HepG2 (cell line): ENCODE results near the gene BUD23. TPM values are rescaled to one million over a fixed set of nuclear protein-coding genes. Genes with fewer than 3 reads are reported as not detected.

ENCODE experiments used
- CHD2 ChIP-seq: IDR thresholded peaks from 2 replicates; pipeline ENCODE4 v1.6.1; 2011; ENCODE audit warnings: low read depth, low read length, improper control_type of control experiment
- FOSL2 ChIP-seq: sonication (generic); formaldehyde crosslinking; IDR thresholded peaks from 2 replicates; pipeline ENCODE4 v1.4.0; 2020; ENCODE audit warnings: missing genetic modification reagents
- FOXA3 ChIP-seq: IDR thresholded peaks from 2 replicates; pipeline ENCODE4 v1.6.1; 2016; ENCODE audit warnings: missing genetic modification reagents, missing compliant biosample characterization
- MEIS1 ChIP-seq: sonication (generic); formaldehyde crosslinking; IDR thresholded peaks from 2 replicates; pipeline ENCODE4 v1.9.0; 2021; ENCODE audit warnings: mild to moderate bottlenecking, missing genetic modification reagents, moderate library complexity, borderline replicate concordance
- MTA1 ChIP-seq: sonication (generic); formaldehyde crosslinking; IDR thresholded peaks from 2 replicates; pipeline ENCODE4 v1.4.0; 2020; ENCODE audit warnings: missing genetic modification reagents, mild to moderate bottlenecking, borderline replicate concordance
- NONO ChIP-seq, 2 experiments: fragments of 450-650 bp in 1 of 2; sonication (generic) in 1 of 2; formaldehyde crosslinking in 1 of 2; IDR thresholded peaks in 1 of 2; conservative IDR thresholded peaks in 1 of 2; 2 replicates each; pipeline versions ENCODE4 v1.6.1 to v1.8.0; 2017 to 2022; ENCODE audit warnings: mild to moderate bottlenecking in 1 of 2, missing genetic modification reagents in 1 of 2, moderate library complexity in 1 of 2
- NR2C2 ChIP-seq: sonication (generic); formaldehyde crosslinking; IDR thresholded peaks from 2 replicates; pipeline ENCODE4 v1.4.0; 2020; ENCODE audit warnings: missing genetic modification reagents, mild to moderate bottlenecking, moderate library complexity, borderline replicate concordance
- PAWR ChIP-seq: sonication (generic); formaldehyde crosslinking; IDR thresholded peaks from 2 replicates; pipeline ENCODE4 v1.4.0; 2020; ENCODE audit warnings: missing genetic modification reagents, mild to moderate bottlenecking, borderline replicate concordance
- REL ChIP-seq: sonication (generic); formaldehyde crosslinking; conservative IDR thresholded peaks from 2 replicates; pipeline ENCODE4 v1.8.0; 2022; ENCODE audit warnings: mild to moderate bottlenecking, missing genetic modification reagents, moderate library complexity
- ZNF124 ChIP-seq: sonication (generic); formaldehyde crosslinking; IDR thresholded peaks from 2 replicates; pipeline ENCODE4 v1.4.0; 2020; ENCODE audit warnings: missing genetic modification reagents
- ZNF20 ChIP-seq: sonication (generic); formaldehyde crosslinking; IDR thresholded peaks from 2 replicates; pipeline ENCODE4 v1.4.0; 2020; ENCODE audit warnings: mild to moderate bottlenecking, moderate library complexity, missing genetic modification reagents
- ZNF326 ChIP-seq: sonication (generic); formaldehyde crosslinking; IDR thresholded peaks from 2 replicates; pipeline ENCODE4 v1.4.0; 2020; ENCODE audit warnings: missing genetic modification reagents, borderline replicate concordance
- ZNF329 ChIP-seq: sonication (generic); formaldehyde crosslinking; IDR thresholded peaks from 2 replicates; pipeline ENCODE4 v1.9.0; 2021; ENCODE audit warnings: low read depth, mild to moderate bottlenecking, missing genetic modification reagents
- ZNF878 ChIP-seq: sonication (generic); formaldehyde crosslinking; IDR thresholded peaks from 2 replicates; pipeline ENCODE4 v1.8.1; 2023; ENCODE audit warnings: mild to moderate bottlenecking, missing genetic modification reagents, moderate library complexity
- polyA plus RNA-seq, 8 experiments: library from polyadenylated mRNA; depleted of rRNA in 3 of 8; stranded (reverse) in 7 of 8; unstranded in 1 of 8; fragments of >200 nt; fragmentation: Illumina TruSeq in 4 of 8; extraction: Trizol in 4 of 8; gene quantifications; 2 replicates each; pipeline versions ENCODE4 v1.2.1 to v1.2.3, GENCODE V29; 2011 to 2016; ENCODE audit warnings: low read depth in 4 of 8, missing spikeins in 1 of 8, mixed read lengths in 1 of 8; ENCODE audit not compliant: insufficient read depth in 1 of 8
- total RNA-seq, 5 experiments: library from RNA; depleted of rRNA; stranded (reverse); fragments of >200 nt; fragmentation: Illumina TruSeq; extraction: Trizol; gene quantifications; 2 replicates each; pipeline ENCODE4 v1.2.3, GENCODE V29; 2016; ENCODE audit warnings: low read depth in 1 of 5
- TF ChIP-seq, protein P1 (sequence below): sonication (generic); formaldehyde crosslinking; IDR thresholded peaks from 2 replicates; pipeline ENCODE4 v1.4.0; 2020; ENCODE audit warnings: missing genetic modification reagents
- TF ChIP-seq, protein P2 (sequence below): sonication (generic); formaldehyde crosslinking; IDR thresholded peaks from 2 replicates; pipeline ENCODE4 v1.8.1; 2023; ENCODE audit warnings: mild to moderate bottlenecking, moderate library complexity, missing genetic modification reagents
- TF ChIP-seq, protein P3 (sequence below): sonication (generic); formaldehyde crosslinking; IDR thresholded peaks from 2 replicates; pipeline ENCODE4 v1.5.0; 2020; ENCODE audit warnings: mild to moderate bottlenecking, missing genetic modification reagents
- TF ChIP-seq, protein P4 (sequence below): sonication (generic); formaldehyde crosslinking; IDR thresholded peaks from 2 replicates; pipeline ENCODE4 v1.5.0; 2020; ENCODE audit warnings: missing genetic modification reagents
- TF ChIP-seq, protein P5 (sequence below): sonication (generic); formaldehyde crosslinking; IDR thresholded peaks from 2 replicates; pipeline ENCODE4 v1.4.0; 2020; ENCODE audit warnings: missing genetic modification reagents
- TF ChIP-seq, protein P6 (sequence below): sonication (generic); formaldehyde crosslinking; IDR thresholded peaks from 2 replicates; pipeline ENCODE4 v1.9.0; 2021; ENCODE audit warnings: missing genetic modification reagents, mild to moderate bottlenecking, borderline replicate concordance

BUD23 gene
- total and polyA plus RNA-seq, 2 of the 13 experiments (the other 11 are each of a cell fraction or from before 2014, with no cell fraction given) = 47.5 to 54.5 TPM

DNA sequence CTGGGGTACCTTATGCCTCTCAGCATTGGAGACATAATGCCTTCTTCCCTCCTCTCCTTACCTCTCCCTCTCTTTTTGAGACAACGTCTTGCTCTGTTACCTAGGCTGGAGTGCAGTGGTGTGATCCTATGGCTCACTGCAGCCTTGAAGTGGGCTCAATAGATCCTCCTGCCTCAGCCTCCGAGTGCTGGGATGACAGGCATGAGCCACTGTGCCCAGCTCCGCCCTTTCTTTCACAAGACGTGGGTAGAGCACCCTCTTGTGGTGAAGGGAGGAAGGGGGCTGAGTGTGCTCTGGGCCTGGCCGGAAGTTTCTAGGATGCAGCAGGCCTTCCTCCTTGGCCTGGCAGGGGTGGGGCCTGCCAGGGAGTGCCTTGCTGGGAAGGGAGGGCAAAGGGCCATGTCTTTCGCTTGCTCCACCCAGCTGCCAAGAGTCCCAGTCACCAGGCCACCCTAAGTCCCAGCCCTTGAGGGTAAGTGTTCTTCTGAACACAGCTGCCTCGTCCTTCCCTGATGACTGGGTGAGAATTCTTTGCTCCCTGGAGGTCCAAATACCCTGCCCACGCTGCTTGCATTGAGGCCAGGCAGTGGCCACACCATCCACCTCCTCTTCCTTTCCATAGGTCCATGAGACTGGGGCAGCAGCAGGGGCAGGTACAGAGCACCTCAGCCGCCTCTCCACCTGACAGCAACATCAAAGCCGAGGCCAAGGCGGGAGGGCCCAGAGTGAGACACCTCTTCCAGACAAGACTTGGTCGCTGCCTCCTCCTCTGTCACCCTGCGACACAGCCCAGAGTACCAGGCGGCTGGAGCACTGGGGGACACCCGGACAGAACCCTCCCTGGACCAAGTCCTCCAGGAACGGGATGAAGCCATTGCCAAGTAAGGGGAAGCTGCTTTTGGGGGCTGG is 51.5 kb downstream of the BUD23 start (continued):
- TF ChIP-seq ZNF20 (CRISPR knock-in tag) = no peak
- no peak for TF ChIP-seq CHD2
- no peak for TF ChIP-seq ZNF329 (CRISPR knock-in tag)
- TF ChIP-seq PAWR = no peak
- no peak for TF ChIP-seq ZNF326 (CRISPR knock-in tag)
- TF ChIP-seq MTA1 (CRISPR knock-in tag) = no peak
- no peak for TF ChIP-seq ZNF878
- 0 out of 2 replicates have a peak, but pooled peaks have one; percentile 37 for TF ChIP-seq MEIS1 (CRISPR knock-in tag)
- TF ChIP-seq, protein P1, sequence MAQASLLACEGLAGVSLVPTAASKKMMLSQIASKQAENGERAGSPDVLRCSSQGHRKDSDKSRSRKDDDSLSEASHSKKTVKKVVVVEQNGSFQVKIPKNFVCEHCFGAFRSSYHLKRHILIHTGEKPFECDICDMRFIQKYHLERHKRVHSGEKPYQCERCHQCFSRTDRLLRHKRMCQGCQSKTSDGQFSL (CRISPR knock-in tag) = no peak
- TF ChIP-seq, protein P2, sequence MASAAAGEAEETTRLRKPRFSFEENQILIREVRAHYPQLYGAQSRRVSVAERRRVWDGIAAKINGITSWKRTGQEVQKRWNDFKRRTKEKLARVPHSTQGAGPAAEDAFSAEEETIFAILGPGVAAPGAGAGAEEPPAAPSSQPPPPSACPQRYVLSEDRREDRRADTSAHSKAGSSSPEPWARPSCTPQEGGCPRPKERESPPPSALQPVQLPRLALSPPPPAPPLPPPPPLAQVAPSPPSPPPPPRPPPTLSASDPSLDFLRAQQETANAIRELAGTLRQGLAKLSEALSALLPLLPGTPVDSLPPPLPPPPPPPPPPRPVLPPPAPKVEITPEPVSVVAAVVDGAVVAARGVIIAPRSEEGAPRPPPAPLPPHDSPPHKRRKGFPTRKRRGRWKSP (CRISPR knock-in tag) = no peak
- TF ChIP-seq NONO (IDR thresholded peaks at IDR 0.05) = no peak
- TF ChIP-seq NONO (CRISPR knock-in tag; conservative IDR thresholded peaks at IDR 0.05) = peak; percentile 74
- no peak for TF ChIP-seq REL (CRISPR knock-in tag)
- TF ChIP-seq, protein P3, sequence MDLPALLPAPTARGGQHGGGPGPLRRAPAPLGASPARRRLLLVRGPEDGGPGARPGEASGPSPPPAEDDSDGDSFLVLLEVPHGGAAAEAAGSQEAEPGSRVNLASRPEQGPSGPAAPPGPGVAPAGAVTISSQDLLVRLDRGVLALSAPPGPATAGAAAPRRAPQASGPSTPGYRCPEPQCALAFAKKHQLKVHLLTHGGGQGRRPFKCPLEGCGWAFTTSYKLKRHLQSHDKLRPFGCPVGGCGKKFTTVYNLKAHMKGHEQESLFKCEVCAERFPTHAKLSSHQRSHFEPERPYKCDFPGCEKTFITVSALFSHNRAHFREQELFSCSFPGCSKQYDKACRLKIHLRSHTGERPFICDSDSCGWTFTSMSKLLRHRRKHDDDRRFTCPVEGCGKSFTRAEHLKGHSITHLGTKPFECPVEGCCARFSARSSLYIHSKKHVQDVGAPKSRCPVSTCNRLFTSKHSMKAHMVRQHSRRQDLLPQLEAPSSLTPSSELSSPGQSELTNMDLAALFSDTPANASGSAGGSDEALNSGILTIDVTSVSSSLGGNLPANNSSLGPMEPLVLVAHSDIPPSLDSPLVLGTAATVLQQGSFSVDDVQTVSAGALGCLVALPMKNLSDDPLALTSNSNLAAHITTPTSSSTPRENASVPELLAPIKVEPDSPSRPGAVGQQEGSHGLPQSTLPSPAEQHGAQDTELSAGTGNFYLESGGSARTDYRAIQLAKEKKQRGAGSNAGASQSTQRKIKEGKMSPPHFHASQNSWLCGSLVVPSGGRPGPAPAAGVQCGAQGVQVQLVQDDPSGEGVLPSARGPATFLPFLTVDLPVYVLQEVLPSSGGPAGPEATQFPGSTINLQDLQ = no peak
- TF ChIP-seq FOXA3 (CRISPR knock-in tag) = no peak
- TF ChIP-seq, protein P4, sequence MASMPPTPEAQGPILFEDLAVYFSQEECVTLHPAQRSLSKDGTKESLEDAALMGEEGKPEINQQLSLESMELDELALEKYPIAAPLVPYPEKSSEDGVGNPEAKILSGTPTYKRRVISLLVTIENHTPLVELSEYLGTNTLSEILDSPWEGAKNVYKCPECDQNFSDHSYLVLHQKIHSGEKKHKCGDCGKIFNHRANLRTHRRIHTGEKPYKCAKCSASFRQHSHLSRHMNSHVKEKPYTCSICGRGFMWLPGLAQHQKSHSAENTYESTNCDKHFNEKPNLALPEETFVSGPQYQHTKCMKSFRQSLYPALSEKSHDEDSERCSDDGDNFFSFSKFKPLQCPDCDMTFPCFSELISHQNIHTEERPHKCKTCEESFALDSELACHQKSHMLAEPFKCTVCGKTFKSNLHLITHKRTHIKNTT (CRISPR knock-in tag) = no peak
- no peak for TF ChIP-seq ZNF124 (CRISPR knock-in tag)
- TF ChIP-seq, protein P5, sequence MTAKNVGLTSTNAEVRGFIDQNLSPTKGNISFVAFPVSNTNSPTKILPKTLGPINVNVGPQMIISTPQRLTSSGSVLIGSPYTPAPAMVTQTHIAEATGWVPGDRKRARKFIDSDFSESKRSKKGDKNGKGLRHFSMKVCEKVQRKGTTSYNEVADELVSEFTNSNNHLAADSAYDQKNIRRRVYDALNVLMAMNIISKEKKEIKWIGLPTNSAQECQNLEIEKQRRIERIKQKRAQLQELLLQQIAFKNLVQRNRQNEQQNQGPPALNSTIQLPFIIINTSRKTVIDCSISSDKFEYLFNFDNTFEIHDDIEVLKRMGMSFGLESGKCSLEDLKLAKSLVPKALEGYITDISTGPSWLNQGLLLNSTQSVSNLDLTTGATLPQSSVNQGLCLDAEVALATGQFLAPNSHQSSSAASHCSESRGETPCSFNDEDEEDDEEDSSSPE (CRISPR knock-in tag) = no peak
- no peak for TF ChIP-seq NR2C2 (CRISPR knock-in tag)
- TF ChIP-seq, protein P6, sequence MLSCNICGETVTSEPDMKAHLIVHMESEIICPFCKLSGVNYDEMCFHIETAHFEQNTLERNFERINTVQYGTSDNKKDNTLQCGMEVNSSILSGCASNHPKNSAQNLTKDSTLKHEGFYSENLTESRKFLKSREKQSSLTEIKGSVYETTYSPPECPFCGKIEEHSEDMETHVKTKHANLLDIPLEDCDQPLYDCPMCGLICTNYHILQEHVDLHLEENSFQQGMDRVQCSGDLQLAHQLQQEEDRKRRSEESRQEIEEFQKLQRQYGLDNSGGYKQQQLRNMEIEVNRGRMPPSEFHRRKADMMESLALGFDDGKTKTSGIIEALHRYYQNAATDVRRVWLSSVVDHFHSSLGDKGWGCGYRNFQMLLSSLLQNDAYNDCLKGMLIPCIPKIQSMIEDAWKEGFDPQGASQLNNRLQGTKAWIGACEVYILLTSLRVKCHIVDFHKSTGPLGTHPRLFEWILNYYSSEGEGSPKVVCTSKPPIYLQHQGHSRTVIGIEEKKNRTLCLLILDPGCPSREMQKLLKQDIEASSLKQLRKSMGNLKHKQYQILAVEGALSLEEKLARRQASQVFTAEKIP (CRISPR knock-in tag) = no peak
- peak; percentile 61 for TF ChIP-seq FOSL2 (CRISPR knock-in tag)
